Measurements from ENCODE around the gene PML.

Gene PML

GRCh38 chr15:73952913-73953750 is 41.4 kb upstream of the PML start:
- Histone ChIP-seq H3K9ac (ENCODE audit: low read depth, low read length, poor library complexity, severe bottlenecking) (no peak overlapping the region), H2AFZ (ENCODE audit: low read length) (no peak overlapping the region), H4K20me1 (ENCODE audit: insufficient read depth, low read length, poor library complexity, severe bottlenecking) (no peaks in the 10 kb centered on the region), H3K36me3 (ENCODE audit: insufficient read depth, low read length) (no peaks in the 10 kb centered on the region), H3K4me3 (ENCODE audit: low read length, poor library complexity, severe bottlenecking) (no peak overlapping the region), H3K27me3 (ENCODE audit: insufficient read depth, low read length, poor library complexity, severe bottlenecking) (no peaks in the 10 kb centered on the region), H3K9me3 (ENCODE audit: insufficient read depth, low read depth, low read length) (no peaks in the 10 kb centered on the region), H3F3A (ENCODE audit: low read depth) (no peaks in the 10 kb centered on the region), H3K4me2 (ENCODE audit: low read depth, low read length, poor library complexity, severe bottlenecking) (no peak overlapping the region), H3K9me2 (replicated peaks; ENCODE audit: low read depth, low read length) (no peaks in the 10 kb centered on the region), H3K4me1 (ENCODE audit: insufficient read depth, low read length, poor library complexity, severe bottlenecking) (peaks cover 34% of the 10 kb centered on the region), H3K79me2 (ENCODE audit: insufficient read depth, low read length) (no peaks in the 10 kb centered on the region)
- no peak for TF ChIP-seq EZH2phosphoT487 (IDR thresholded peaks at IDR 0.05; ENCODE audit: borderline replicate concordance)
- no peak for TF ChIP-seq CTCF (conservative IDR thresholded peaks at IDR 0.05; ENCODE audit: low read length)

- Histone ChIP-seq H3K79me2 (ENCODE audit: insufficient read depth, low read length) (no peaks in the 10 kb centered on the region), H3K4me2 (ENCODE audit: low read depth, low read length, poor library complexity, severe bottlenecking) (no peak overlapping the region), H3F3A (ENCODE audit: low read depth) (0 out of 2 replicates have a peak, but pooled peaks cover 2% of the 10 kb centered on the region), H3K27me3 (ENCODE audit: insufficient read depth, low read length, poor library complexity, severe bottlenecking) (no peaks in the 10 kb centered on the region), H3K4me1 (ENCODE audit: insufficient read depth, low read length, poor library complexity, severe bottlenecking) (peaks cover 43% of the 10 kb centered on the region), H4K20me1 (ENCODE audit: insufficient read depth, low read length, poor library complexity, severe bottlenecking) (no peaks in the 10 kb centered on the region), H3K9me2 (replicated peaks; ENCODE audit: low read depth, low read length) (no peaks in the 10 kb centered on the region), H3K9ac (ENCODE audit: low read depth, low read length, poor library complexity, severe bottlenecking) (no peak overlapping the region), H3K4me3 (ENCODE audit: low read length, poor library complexity, severe bottlenecking) (no peak overlapping the region), H3K36me3 (ENCODE audit: insufficient read depth, low read length) (no peaks in the 10 kb centered on the region), H2AFZ (ENCODE audit: low read length) (no peak overlapping the region), H3K9me3 (ENCODE audit: insufficient read depth, low read depth, low read length) (no peaks in the 10 kb centered on the region)
- TF ChIP-seq CTCF (conservative IDR thresholded peaks at IDR 0.05; ENCODE audit: low read length) = no peak
- no peak for TF ChIP-seq EZH2phosphoT487 (IDR thresholded peaks at IDR 0.05; ENCODE audit: borderline replicate concordance)
These were observed 40.0 kb upstream of the PML start for GRCh38 chr15:73954188-73955145.

- no peak overlapping the region for H2AFZ ChIP-seq (ENCODE audit: low read length)
- H3K27me3 ChIP-seq (ENCODE audit: insufficient read depth, low read length, poor library complexity, severe bottlenecking) = no peaks in the 10 kb centered on the region
- H4K20me1 ChIP-seq (ENCODE audit: insufficient read depth, low read length, poor library complexity, severe bottlenecking) = no peaks in the 10 kb centered on the region
- no peaks in the 10 kb centered on the region for H3K9me3 ChIP-seq (ENCODE audit: insufficient read depth, low read depth, low read length)
- H3K4me1 ChIP-seq (ENCODE audit: insufficient read depth, low read length, poor library complexity, severe bottlenecking) = peaks cover 49% of the 10 kb centered on the region
- H3K9me2 ChIP-seq (replicated peaks; ENCODE audit: low read depth, low read length) = no peaks in the 10 kb centered on the region
- no peak overlapping the region for H3K9ac ChIP-seq (ENCODE audit: low read depth, low read length, poor library complexity, severe bottlenecking)
- H3K4me3 ChIP-seq (ENCODE audit: low read length, poor library complexity, severe bottlenecking) = no peak overlapping the region
- H3K79me2 ChIP-seq (ENCODE audit: insufficient read depth, low read length) = no peaks in the 10 kb centered on the region
- TF ChIP-seq EZH2phosphoT487 (IDR thresholded peaks at IDR 0.05; ENCODE audit: borderline replicate concordance) (no peak), CTCF (conservative IDR thresholded peaks at IDR 0.05; ENCODE audit: low read length) (no peak)
- 0 out of 2 replicates have a peak, but pooled peaks cover 2% of the 10 kb centered on the region for H3F3A ChIP-seq (ENCODE audit: low read depth)
- H3K36me3 ChIP-seq (ENCODE audit: insufficient read depth, low read length) = no peaks in the 10 kb centered on the region
- H3K4me2 ChIP-seq (ENCODE audit: low read depth, low read length, poor library complexity, severe bottlenecking) = no peak overlapping the region
These were observed 39.2 kb upstream of the PML start for GRCh38 chr15:73955326-73955725.

Measured in Loucy (cell line).